ENCODE measurements around the gene PTPRO.
A peak's percentile ranks its signal among the peaks of the same experiment; 100 is the strongest.

The PTPRO gene

DNA sequence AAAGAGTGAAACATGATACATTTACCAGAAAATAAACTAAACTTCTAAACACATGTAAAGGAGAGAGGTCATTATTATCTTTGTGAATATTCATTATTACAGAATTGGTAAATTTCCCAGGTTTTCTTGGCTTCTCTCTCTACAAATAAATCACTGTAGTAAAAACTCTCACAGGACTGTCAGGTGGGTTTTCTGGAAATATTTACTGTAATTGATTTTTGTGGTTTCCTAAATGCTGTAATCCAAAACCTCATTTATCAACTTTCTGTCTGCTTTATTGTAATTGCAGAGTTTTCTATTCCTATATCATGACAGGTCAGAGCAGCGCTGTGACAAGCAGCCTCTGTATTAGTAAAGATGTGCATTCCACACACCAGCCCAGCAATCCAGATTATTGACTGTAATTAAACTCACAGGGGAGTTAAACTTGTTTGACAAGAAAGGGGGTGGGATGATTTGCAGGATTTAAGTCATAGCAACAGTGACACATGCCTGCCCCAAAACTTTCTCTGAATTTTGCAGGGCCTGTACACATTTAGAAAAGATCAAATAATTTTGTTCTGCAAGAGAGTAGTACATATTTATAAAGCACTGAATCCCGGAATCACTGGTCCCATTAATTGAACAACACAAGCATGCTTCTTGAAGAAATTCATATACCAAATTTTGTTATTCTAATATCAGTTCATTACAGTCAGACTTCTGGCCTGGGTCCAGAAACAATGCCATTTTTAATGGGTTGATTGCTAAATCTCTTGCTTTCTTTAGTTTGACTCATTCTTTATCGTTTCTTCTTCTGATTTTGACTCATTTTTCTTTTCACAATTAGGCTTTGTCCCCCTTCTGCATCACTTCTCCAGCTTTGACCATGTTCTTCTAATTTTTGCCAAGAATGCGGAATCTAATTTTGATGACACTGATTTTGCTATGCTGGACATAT, 42.2 kb downstream of the PTPRO start:
- peak; percentile 58 for DNase-seq (ENCODE audit: low spot score)
- ChIA-PET POLR2A (ENCODE audit: low non-redundant PET) (no interaction called here), CTCF (no interaction called here)
- TF ChIP-seq CTCF (conservative IDR thresholded peaks at IDR 0.05; ENCODE audit: low read depth) = no peak
- H3K27ac ChIP-seq = no peak overlapping the region

GRCh38 chr12:15368812-15369211, 46.5 kb downstream of the PTPRO start:
- TF ChIP-seq CTCF (conservative IDR thresholded peaks at IDR 0.05; ENCODE audit: low read depth) = no peak
- ChIA-PET POLR2A (ENCODE audit: low non-redundant PET) (no interaction called here), CTCF (no interaction called here)
- H3K27ac ChIP-seq = no peak overlapping the region
- no peak for DNase-seq (ENCODE audit: low spot score)

GRCh38 chr12:15372352-15372751, 50.0 kb downstream of the PTPRO start:
- POLR2A ChIA-PET (ENCODE audit: low non-redundant PET) = no interaction called here
- CTCF ChIA-PET = interaction anchor here (0.8 kb wide), 1 partner anchor 329 kb away, joined by 4 read pairs; no protein-coding TSS in a partner anchor
- TF ChIP-seq CTCF (conservative IDR thresholded peaks at IDR 0.05; ENCODE audit: low read depth) = no peak

DNA sequence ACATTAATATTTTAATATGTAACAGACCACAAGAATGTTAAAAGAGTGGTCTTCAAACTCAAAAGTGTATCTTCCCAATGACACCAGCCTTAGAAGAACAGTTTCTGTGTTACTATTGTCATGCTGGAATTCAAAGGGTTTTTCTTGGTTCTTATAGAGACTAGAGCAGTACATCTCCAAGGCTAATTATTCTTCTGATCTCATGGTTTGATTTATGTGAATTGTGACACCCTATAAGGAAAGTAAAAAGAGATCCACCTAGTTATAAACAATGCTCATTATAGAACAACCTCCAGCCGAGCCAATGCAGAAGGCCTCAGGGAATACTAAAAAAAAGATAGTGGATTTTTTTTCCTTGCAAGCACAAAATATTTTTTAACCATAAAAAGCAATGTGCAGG, 65.5 kb downstream of the PTPRO start:
- no peak for TF ChIP-seq CTCF (conservative IDR thresholded peaks at IDR 0.05; ENCODE audit: low read depth)
- POLR2A ChIA-PET (ENCODE audit: low non-redundant PET) = no interaction called here

More at GRCh38 chr12:15372352-15372751, 50.0 kb downstream of the PTPRO start:
- no peak overlapping the region for H3K27ac ChIP-seq
- no peak for DNase-seq (ENCODE audit: low spot score)

GRCh38 chr12:15389561-15389960, 67.3 kb downstream of the PTPRO start:
- ChIA-PET POLR2A (ENCODE audit: low non-redundant PET) (no interaction called here), CTCF (no interaction called here)
- TF ChIP-seq CTCF (conservative IDR thresholded peaks at IDR 0.05; ENCODE audit: low read depth) = no peak
- no peak overlapping the region for H3K27ac ChIP-seq
- no peak for DNase-seq (ENCODE audit: low spot score)

More for the DNA sequence above, 65.5 kb downstream of the PTPRO start:
- no peak for DNase-seq (ENCODE audit: low spot score)
- no peak overlapping the region for H3K27ac ChIP-seq
- CTCF ChIA-PET = no interaction called here

GRCh38 chr12:15393037-15393436, 70.7 kb downstream of the PTPRO start:
- no peak for TF ChIP-seq CTCF (conservative IDR thresholded peaks at IDR 0.05; ENCODE audit: low read depth)
- no peak for DNase-seq (ENCODE audit: low spot score)
- H3K27ac ChIP-seq = no peak overlapping the region
- ChIA-PET CTCF (interaction anchor here (0.7 kb wide), 1 partner anchor 122 kb away, joined by 3 read pairs; no protein-coding TSS in a partner anchor), POLR2A (ENCODE audit: low non-redundant PET) (no interaction called here)
